ENCODE data around the gene PSMB7. TPM values are rescaled to one million over a fixed set of nuclear protein-coding genes. Genes with fewer than 3 reads are reported as not detected.
A peak's percentile ranks its signal among the peaks of the same experiment; 100 is the strongest.

The PSMB7 gene
- total RNA-seq, 1 experiment from 2014 or later = 187 TPM

- ChIA-PET CTCF (no interaction called here), POLR2A (no interaction called here)
- Mint-ChIP-seq H3K4me1 (0 out of 2 replicates have a peak, but pooled peaks cover 3% of the 10 kb centered on the region), H3K27me3 (ENCODE audit: low read depth) (no peaks in the 10 kb centered on the region), H3K9me3 (no peaks in the 10 kb centered on the region), H3K36me3 (no peaks in the 10 kb centered on the region), H3K4me3 (no peak overlapping the region), H3K27ac (no peak overlapping the region)
- ATAC-seq (no peak), DNase-seq (ENCODE audit: low spot score) (no peak)
- TF ChIP-seq GRHL2 (CRISPR knock-in tag; IDR thresholded peaks at IDR 0.05; ENCODE audit: insufficient replicate concordance, severe bottlenecking) = no peak
- no peak for TF ChIP-seq ESRRA (CRISPR knock-in tag; IDR thresholded peaks at IDR 0.05; ENCODE audit: borderline replicate concordance)
- TF ChIP-seq USF2 (CRISPR knock-in tag; IDR thresholded peaks at IDR 0.05) = no peak
- TF ChIP-seq ZNF121 (CRISPR knock-in tag; IDR thresholded peaks at IDR 0.05) = no peak
- no peak for TF ChIP-seq KAT7 (CRISPR knock-in tag; IDR thresholded peaks at IDR 0.05; ENCODE audit: borderline replicate concordance)
These were observed 99.4 kb downstream of the PSMB7 start for GRCh38 chr9:124315882-124316281.

GRCh38 chr9:124313940-124314339 lies 101.3 kb downstream of the PSMB7 start:
- DNase-seq (ENCODE audit: low spot score) (no peak), ATAC-seq (no peak)
- Mint-ChIP-seq H3K27me3 (ENCODE audit: low read depth) (no peaks in the 10 kb centered on the region), H3K9me3 (no peaks in the 10 kb centered on the region), H3K36me3 (no peaks in the 10 kb centered on the region), H3K27ac (no peak overlapping the region; the same call in 1 of the 2 replicates), H3K4me3 (no peak overlapping the region), H3K4me1 (peaks cover 5% of the 10 kb centered on the region; the same call in 1 of the 2 replicates)
- TF ChIP-seq MLX (CRISPR knock-in tag; IDR thresholded peaks at IDR 0.05) (no peak), ZNF138 (CRISPR knock-in tag; conservative IDR thresholded peaks at IDR 0.05) (no peak)
- POLR2A ChIA-PET = no interaction called here
- CTCF ChIA-PET = no interaction called here

GRCh38 chr9:124312290-124313265 lies 102.7 kb downstream of the PSMB7 start:
- H3K4me3 Mint-ChIP-seq = no peak overlapping the region
- DNase-seq (ENCODE audit: low spot score) (peak; percentile 59), ATAC-seq (peak; percentile 80)
- H3K27ac Mint-ChIP-seq = no peak overlapping the region
- H3K27me3 Mint-ChIP-seq (ENCODE audit: low read depth) = no peaks in the 10 kb centered on the region
- ChIA-PET POLR2A (no interaction called here), CTCF (interaction anchor here (0.9 to 4.7 kb wide), 9 partner anchors 13 to 189 kb away, joined by 3 to 19 read pairs (median 4); no protein-coding TSS in a partner anchor)
- no peaks in the 10 kb centered on the region for H3K36me3 Mint-ChIP-seq
- peaks cover 5% of the 10 kb centered on the region; the same call in 1 of the 2 replicates for H3K4me1 Mint-ChIP-seq
- TF ChIP-seq ZNF423 (CRISPR knock-in tag; IDR thresholded peaks at IDR 0.05) (0 out of 2 replicates have a peak, but pooled peaks have one; percentile 9), MAX (CRISPR knock-in tag; IDR thresholded peaks at IDR 0.05) (no peak)
- no peaks in the 10 kb centered on the region for H3K9me3 Mint-ChIP-seq

GRCh38 chr9:124311283-124311682 lies 104.0 kb downstream of the PSMB7 start:
- TF ChIP-seq NR2C2 (CRISPR knock-in tag; IDR thresholded peaks at IDR 0.05) (no peak), ERG (CRISPR knock-in tag; IDR thresholded peaks at IDR 0.05) (no peak), TEAD1 (CRISPR knock-in tag; IDR thresholded peaks at IDR 0.05) (no peak), USF1 (CRISPR knock-in tag; IDR thresholded peaks at IDR 0.05) (no peak)
- Mint-ChIP-seq H3K27ac (no peak overlapping the region), H3K27me3 (ENCODE audit: low read depth) (no peaks in the 10 kb centered on the region), H3K4me1 (peaks cover 5% of the 10 kb centered on the region; the same call in 1 of the 2 replicates), H3K36me3 (no peaks in the 10 kb centered on the region), H3K4me3 (no peak overlapping the region), H3K9me3 (no peaks in the 10 kb centered on the region)
- DNase-seq (ENCODE audit: low spot score) = peak; percentile 53
- peak; percentile 71 for ATAC-seq
- POLR2A ChIA-PET = no interaction called here
- CTCF ChIA-PET = interaction anchor here (0.9 to 4.7 kb wide), 15 partner anchors 9 to 188 kb away, joined by 3 to 19 read pairs (median 5); no protein-coding TSS in a partner anchor

All from WTC11 (cell line).